Measurements from ENCODE around the gene JAM3.

DNA sequence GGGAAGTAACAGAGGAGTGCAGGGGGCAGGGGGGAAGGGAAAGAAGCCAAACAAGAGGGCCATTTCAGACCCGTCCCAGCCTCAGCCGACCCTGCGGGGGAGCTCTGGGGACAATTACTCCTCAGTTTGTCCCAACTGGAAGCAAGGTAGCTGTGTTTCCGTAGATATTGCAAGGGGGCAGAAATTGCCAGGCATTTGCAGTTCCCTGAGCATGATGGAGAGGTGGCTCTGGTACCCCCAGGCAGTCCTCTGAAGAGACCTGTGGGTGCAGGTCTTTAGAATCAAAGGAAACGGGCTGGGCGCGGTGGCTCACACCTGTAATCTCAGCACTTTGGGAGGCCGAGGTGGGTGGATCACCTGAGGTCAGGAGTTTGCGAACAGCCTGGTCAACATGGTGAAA, 13.8 kb upstream of the JAM3 start:
- TF ChIP-seq POLR2A (IDR thresholded peaks at IDR 0.05) (no peak), POLR2AphosphoS5 (IDR thresholded peaks at IDR 0.05) (no peak)
- TF ChIP-seq, protein P1, sequence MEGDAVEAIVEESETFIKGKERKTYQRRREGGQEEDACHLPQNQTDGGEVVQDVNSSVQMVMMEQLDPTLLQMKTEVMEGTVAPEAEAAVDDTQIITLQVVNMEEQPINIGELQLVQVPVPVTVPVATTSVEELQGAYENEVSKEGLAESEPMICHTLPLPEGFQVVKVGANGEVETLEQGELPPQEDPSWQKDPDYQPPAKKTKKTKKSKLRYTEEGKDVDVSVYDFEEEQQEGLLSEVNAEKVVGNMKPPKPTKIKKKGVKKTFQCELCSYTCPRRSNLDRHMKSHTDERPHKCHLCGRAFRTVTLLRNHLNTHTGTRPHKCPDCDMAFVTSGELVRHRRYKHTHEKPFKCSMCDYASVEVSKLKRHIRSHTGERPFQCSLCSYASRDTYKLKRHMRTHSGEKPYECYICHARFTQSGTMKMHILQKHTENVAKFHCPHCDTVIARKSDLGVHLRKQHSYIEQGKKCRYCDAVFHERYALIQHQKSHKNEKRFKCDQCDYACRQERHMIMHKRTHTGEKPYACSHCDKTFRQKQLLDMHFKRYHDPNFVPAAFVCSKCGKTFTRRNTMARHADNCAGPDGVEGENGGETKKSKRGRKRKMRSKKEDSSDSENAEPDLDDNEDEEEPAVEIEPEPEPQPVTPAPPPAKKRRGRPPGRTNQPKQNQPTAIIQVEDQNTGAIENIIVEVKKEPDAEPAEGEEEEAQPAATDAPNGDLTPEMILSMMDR (IDR thresholded peaks at IDR 0.05), result no peak
